Mucosa of descending colon (tissue), 3 donors: ENCODE measurements around the gene RNF11. TPM values are rescaled to one million over a fixed set of nuclear protein-coding genes. Genes with fewer than 3 reads are reported as not detected.
A peak's percentile ranks its signal among the peaks of the same experiment; 100 is the strongest.
"Not testable (repeated sequence)": the region's sequence is repeated elsewhere in the genome, so short reads cannot be mapped to it uniquely, and the experiment has no call there.

ENCODE experiments used
- ATAC-seq: fragments of 200-7000 bp; cut with Tn5 transposase; one replicate; pipeline ENCODE4 v1.9.1; 2020; ENCODE audit warnings: mild to moderate bottlenecking, moderate library complexity
- DNase-seq, 3 donors: peaks; one replicate each; pipeline ENCODE4 v3.0.0-alpha.2; 2020
- H3K36me3 ChIP-seq: fragments of 200-600 bp; one replicate; pipeline ENCODE4 v1.8.0; 2021; ENCODE audit warnings: low read depth, mild to moderate bottlenecking
- H3K4me1 ChIP-seq: fragments of 200-600 bp; one replicate; pipeline ENCODE4 v1.8.0; 2021; ENCODE audit warnings: low read depth, mild to moderate bottlenecking
- H3K4me3 ChIP-seq: fragments of 200-600 bp; one replicate; pipeline ENCODE4 v1.8.0; 2021; ENCODE audit warnings: mild to moderate bottlenecking
- H3K9me3 ChIP-seq: fragments of 200-600 bp; one replicate; pipeline ENCODE4 v1.8.0; 2021; ENCODE audit warnings: mild to moderate bottlenecking
- intact Hi-C, 2 donors: fragments of 100-400 bp; cut with DNase I in 1 of 2; cut with micrococcal nuclease in 1 of 2; formaldehyde crosslinking; loops; one replicate each; pipeline versions ENCODE4 v1.11.0 to v1.11.1; 2022; cut with DNase I, micrococcal nuclease
- total RNA-seq, 3 donors: library from RNA; stranded (reverse); fragmentation: NEBNext Ultra II Directional in 2 of 3; extraction: Animal tissue kit (Norgen Biotek cat#: 25700) in 2 of 3; gene quantifications; one replicate each; pipeline versions ENCODE4 v1.2.1 to v1.2.4, GENCODE V29; 2021 to 2023
- TF ChIP-seq, protein P1 (sequence below): fragments of 200-600 bp; IDR thresholded peaks from one replicate; pipeline ENCODE4 v1.8.0; 2022; ENCODE audit warnings: antibody characterized with exemption, mild to moderate bottlenecking
- donor health status: DM: no; HTN: no; CAD: no; lungs with moderate emphysema.
- donor health status: DM: no; HTN: no; CAD: no.
- donor health status: DM: no; HTN: yes; CAD: no.

RNF11 gene
- total RNA-seq, 3 donors from 2014 or later, result 66.7 to 117 (median 84.7) TPM

DNA sequence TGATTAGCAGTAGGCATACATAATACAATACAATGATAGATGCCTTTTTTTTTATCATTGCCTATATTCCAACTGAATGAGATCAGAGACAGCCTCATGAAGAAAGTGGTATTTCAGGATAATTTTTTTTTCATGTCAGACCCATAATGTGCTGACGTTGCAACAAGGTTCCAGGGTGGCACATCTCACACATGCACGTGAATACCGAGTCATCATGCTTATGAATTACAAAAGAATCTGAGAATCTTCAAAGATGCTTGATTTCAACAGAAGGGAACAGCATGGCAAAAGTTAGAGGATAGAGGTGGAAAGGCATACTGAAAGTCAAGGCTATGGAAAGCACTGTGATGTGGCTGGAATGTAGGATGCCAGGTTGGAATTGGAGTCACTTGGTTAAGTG lies 5.0 kb upstream of the RNF11 start:
- H3K36me3 ChIP-seq, result no peaks in the 10 kb centered on the region
- no peak overlapping the region for H3K4me3 ChIP-seq
- TF ChIP-seq, protein P1, sequence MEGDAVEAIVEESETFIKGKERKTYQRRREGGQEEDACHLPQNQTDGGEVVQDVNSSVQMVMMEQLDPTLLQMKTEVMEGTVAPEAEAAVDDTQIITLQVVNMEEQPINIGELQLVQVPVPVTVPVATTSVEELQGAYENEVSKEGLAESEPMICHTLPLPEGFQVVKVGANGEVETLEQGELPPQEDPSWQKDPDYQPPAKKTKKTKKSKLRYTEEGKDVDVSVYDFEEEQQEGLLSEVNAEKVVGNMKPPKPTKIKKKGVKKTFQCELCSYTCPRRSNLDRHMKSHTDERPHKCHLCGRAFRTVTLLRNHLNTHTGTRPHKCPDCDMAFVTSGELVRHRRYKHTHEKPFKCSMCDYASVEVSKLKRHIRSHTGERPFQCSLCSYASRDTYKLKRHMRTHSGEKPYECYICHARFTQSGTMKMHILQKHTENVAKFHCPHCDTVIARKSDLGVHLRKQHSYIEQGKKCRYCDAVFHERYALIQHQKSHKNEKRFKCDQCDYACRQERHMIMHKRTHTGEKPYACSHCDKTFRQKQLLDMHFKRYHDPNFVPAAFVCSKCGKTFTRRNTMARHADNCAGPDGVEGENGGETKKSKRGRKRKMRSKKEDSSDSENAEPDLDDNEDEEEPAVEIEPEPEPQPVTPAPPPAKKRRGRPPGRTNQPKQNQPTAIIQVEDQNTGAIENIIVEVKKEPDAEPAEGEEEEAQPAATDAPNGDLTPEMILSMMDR, result no peak
- no peak for ATAC-seq
- intact Hi-C loops, result no loop called here
- peaks cover 10% of the 10 kb centered on the region for H3K4me1 ChIP-seq
- no peaks in the 10 kb centered on the region for H3K9me3 ChIP-seq
- no peak for DNase-seq

DNA sequence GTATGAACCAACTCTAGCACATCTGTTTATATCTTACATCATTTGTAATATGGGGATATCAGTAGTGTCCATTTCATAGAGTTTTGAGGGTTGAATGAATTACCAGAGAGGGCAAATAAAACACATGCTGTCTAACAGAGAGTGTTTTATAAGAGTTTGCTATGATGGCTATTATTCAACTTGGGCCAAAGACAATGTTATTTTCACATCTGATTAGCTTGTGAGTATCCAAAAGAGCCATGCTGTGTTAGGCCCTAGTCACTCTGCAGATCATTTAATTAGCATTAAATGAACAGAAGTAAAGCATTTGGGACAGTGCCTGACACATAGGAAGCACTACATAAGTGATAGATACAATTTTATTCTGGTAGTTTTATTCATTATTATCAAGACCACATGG lies 4.2 kb upstream of the RNF11 start:
- ATAC-seq (no peak), DNase-seq (no peak)
- H3K36me3 ChIP-seq, result no peaks in the 10 kb centered on the region
- no peaks in the 10 kb centered on the region for H3K9me3 ChIP-seq
- H3K4me1 ChIP-seq, result peaks cover 10% of the 10 kb centered on the region
- H3K4me3 ChIP-seq, result no peak overlapping the region
- intact Hi-C loops, result no loop called here
- TF ChIP-seq, protein P1, result no peak

- DNase-seq, H3K4me3 ChIP-seq, intact Hi-C loops, H3K9me3 ChIP-seq, ATAC-seq, H3K36me3 ChIP-seq: not testable (repeated sequence)
- peaks cover 18% of the 10 kb centered on the region for H3K4me1 ChIP-seq
Measured at GRCh38 chr1:51234236-51234635, 1.8 kb upstream of the RNF11 start.

- intact Hi-C loops, result no loop called here
- TF ChIP-seq, protein P1, result no peak
- no peak overlapping the region for H3K4me3 ChIP-seq
- DNase-seq (peak; percentile 70 to 78 (median 77)), ATAC-seq (peak; percentile 38)
- H3K9me3 ChIP-seq, result no peaks in the 10 kb centered on the region
- peaks cover 21% of the 10 kb centered on the region for H3K4me1 ChIP-seq
- no peaks in the 10 kb centered on the region for H3K36me3 ChIP-seq
Measured at GRCh38 chr1:51234721-51235425, 1.2 kb upstream of the RNF11 start.

- Histone ChIP-seq H3K4me1 (peaks cover 37% of the 10 kb centered on the region), H3K9me3 (no peaks in the 10 kb centered on the region), H3K36me3 (no peaks in the 10 kb centered on the region), H3K4me3 (peak overlapping the region; percentile 97)
- DNase-seq (peak; percentile 74 to 78 (median 74)), ATAC-seq (peak; percentile 45)
- intact Hi-C loops, result no loop called here
- TF ChIP-seq, protein P1, result no peak
Measured at GRCh38 chr1:51236531-51237350, 668 bp downstream of the RNF11 start.
